GM19395 (cell line): ENCODE measurements around the gene ITGB8.

ENCODE experiments used
- ATAC-seq: cut with Tn5 transposase; IDR thresholded peaks from one replicate; pipeline ENCODE4 v1.9.1; 2021; ENCODE audit warnings: mild to moderate bottlenecking, moderate library complexity; ENCODE audit not compliant: unreplicated experiment

Gene ITGB8

GRCh38 chr7:20409961-20410360, 79.3 kb downstream of the ITGB8 start:
- ATAC-seq: no peak

DNA sequence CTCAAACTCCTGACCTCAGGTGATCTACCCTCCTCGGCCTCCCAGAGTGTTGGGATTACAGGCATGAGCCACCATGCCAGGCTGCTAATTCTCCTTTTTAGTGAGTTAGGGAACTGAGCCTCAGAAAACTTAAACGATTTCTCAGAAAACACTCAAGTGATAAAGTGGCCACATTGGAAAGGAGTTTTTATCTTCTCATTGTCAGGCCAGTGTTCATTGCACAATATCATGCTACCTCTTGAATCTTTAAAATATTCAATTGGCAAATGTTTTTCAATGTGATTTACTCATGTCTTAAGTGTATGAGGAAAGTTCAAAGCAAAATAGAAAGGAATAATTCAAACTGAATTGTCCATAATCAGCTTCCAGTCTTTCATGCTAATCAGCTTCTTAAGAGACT, 80.7 kb downstream of the ITGB8 start:
- ATAC-seq: no peak

- ATAC-seq: no peak
Observed at GRCh38 chr7:20412032-20412431, 81.3 kb downstream of the ITGB8 start.

- no peak for ATAC-seq
Observed at GRCh38 chr7:20417260-20417659, 86.6 kb downstream of the ITGB8 start.

DNA sequence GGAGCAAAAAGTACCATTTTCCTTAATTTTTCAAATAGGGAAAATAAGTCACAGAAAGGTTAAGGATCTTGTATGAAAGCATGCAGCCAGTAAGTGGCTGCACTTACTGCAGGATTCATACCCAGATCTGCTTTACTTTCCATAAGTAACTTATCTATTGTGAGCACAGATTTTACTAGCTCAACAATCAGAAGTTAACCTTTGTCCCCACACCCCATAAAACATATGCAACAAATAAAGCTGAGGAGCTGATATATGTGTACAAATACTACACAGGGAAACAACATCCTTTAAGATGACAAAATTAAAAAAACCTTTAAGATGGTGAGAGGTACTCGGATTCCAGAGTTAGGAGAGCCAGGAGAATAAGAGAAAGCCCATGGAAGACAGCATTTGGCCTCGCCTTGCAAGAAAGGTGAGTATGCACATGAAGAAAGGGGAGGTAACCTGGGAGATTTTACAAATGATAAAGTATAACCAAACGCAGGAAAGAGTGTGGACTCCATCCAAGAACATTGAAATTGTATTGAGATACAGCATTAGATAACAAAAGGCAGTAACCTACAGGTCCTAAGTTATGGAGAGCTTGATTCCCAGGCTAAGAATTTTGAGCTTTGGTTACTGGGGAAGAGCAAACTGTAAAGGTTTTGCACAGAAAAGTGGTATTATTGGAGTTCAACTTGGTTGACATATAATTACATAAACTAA, 87.1 kb downstream of the ITGB8 start:
- ATAC-seq: no peak

DNA sequence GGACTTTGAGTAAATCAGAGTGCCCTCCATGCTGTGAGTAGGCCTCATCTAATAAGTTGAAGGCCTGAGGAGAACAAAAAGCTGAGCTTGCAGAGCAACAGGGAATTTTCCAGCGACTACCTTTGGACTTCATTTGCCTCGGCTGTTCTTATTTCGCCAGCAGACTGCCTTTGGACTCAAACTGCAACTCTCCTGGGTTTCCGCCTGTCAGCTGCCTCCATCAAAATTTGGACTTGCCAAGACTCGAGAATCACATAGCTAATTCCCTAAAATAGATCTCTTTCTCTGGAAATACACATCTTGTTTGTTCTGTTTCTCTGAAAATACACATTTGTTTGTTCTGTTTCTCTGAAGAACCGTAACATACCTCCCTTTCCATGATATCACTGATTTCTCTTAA, 93.8 kb downstream of the ITGB8 start:
- no peak for ATAC-seq

- ATAC-seq: no peak
Observed at GRCh38 chr7:20430664-20431063, 100.0 kb downstream of the ITGB8 start.

DNA sequence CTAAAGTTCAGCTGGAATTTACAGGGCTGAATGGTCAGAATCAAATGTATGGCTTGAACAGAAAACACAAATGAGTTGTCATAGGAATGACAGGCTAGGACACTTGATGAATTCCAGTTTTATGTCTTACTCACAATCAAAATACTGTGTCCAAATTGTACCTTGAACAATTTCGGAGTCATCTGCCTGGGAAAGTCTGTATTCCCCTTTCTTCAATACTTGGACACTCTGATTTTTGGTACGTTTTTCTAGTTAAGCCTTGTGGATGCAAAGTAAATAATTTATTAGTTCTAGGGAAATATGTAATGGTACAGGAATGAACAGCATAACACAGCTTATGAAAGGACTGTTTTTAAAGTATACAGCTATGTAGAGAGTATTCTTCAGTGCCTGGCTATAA, 100.4 kb downstream of the ITGB8 start:
- no peak for ATAC-seq

DNA sequence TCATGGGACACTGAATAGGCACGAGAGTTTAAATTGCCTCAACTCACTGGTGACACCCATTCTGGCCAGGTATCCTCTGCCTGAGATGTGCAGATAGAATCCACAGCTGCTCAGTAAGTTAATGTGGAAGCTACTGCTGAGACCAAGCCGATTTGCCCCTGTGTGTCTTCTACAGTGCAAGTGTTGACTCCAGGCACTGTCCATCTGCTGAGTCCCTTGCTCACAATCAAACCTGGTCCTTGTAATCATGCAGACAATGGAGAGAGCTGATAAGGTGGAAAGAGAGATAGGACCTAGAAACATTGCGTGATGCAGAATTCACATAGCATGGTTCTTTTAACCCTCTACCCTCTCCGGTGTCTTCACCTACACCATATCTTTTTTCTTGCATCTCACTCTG, 101.4 kb downstream of the ITGB8 start:
- no peak for ATAC-seq

GRCh38 chr7:20435305-20435704, 104.6 kb downstream of the ITGB8 start:
- ATAC-seq: no peak

- peak; percentile 17 for ATAC-seq
Observed at GRCh38 chr7:20438248-20438647, 107.5 kb downstream of the ITGB8 start.

- ATAC-seq: peak; percentile 88
Observed at GRCh38 chr7:20438694-20439376, 108.1 kb downstream of the ITGB8 start.

DNA sequence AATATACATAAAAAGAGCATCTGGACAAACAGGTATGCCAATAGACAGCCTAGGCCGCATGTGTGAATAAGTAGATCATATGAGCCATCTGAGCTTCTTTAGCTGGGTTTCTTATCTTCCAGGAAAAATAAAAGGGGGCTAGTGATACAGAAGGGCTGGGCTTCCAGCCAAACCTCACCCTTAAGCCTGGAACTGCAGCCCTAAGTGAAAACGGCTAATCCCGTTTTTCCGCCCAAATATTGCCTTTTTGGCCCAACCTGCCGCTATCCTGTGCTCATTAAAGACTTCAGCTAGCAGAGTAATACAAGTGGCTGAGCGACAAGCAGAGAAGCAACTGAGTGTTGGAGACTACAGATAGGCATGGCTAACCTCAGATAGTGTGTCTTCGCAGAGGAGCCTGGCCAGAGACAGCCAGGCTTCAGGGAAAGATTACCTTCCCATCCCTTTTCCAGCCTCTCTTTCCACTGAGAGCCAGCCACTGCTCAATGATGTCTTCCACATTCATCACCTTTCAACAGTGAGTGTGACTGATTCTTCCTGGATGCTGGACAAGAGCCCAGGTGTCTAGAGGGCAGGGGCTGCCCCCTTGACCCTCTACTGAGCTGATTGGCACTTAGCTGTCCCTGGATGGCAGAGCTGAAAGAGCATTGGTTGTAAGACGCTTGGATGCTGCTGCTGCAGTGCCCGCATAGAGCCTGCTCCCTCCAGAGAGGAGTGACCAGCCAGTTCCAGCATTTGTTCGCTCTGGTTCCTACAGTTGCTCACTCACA, 108.9 kb downstream of the ITGB8 start:
- ATAC-seq: no peak

GRCh38 chr7:20440472-20441105, 109.9 kb downstream of the ITGB8 start:
- ATAC-seq: no peak

GRCh38 chr7:20441346-20441745, 110.6 kb downstream of the ITGB8 start:
- no peak for ATAC-seq

DNA sequence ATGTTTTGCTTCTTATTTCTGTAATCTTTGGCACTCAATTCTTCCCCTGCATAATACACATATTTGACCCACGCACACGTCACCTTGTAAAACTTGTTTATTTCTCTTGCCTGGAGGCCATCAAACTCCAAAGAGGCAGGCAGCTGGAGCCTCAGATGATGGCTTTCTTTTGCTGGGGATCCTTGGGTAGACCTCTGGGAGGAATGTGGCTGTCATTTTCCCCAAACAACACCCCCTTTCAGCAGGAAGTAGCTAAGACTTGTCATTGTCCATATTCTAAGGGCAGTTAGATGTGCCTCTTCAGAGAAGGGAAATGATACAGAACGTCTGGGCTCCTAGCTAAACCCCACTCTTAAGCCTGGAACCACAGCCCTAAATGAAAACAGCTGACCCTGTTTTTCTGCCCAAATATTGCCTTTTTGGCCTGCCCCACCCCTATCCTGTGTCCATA, 111.3 kb downstream of the ITGB8 start:
- ATAC-seq: no peak

- no peak for ATAC-seq
Observed at GRCh38 chr7:20442951-20443350, 112.3 kb downstream of the ITGB8 start.

GRCh38 chr7:20444030-20444800, 113.5 kb downstream of the ITGB8 start:
- ATAC-seq: no peak

GRCh38 chr7:20447021-20447650, 116.4 kb downstream of the ITGB8 start:
- peak; percentile 91 for ATAC-seq

GRCh38 chr7:20449176-20449575, 118.5 kb downstream of the ITGB8 start:
- ATAC-seq: no peak
